GM12892 (cell line): ENCODE data around the gene CYSTM1.

Source experiments
- DNase-seq: peaks from one replicate; pipeline ENCODE4 v3.0.0; 2011; ENCODE audit not compliant: insufficient read length
- FAIRE-seq: peaks from 2 replicates; lab custom pipeline; 2011; peaks lifted over from hg19 to GRCh38; lab: Jason Lieb, UNC
- POLR2A ChIP-seq: IDR thresholded peaks from 2 replicates; pipeline ENCODE4 v1.6.1; 2011; ENCODE audit warnings: low read depth, low read length, control low read depth
- POLR2AphosphoS5 ChIP-seq: IDR thresholded peaks from 2 replicates; pipeline ENCODE4 v1.6.1; 2011; ENCODE audit warnings: low read depth, low read length, control low read depth
- TAF1 ChIP-seq: IDR thresholded peaks from 2 replicates; pipeline ENCODE4 v1.6.1; 2011; ENCODE audit warnings: low read depth, mild to moderate bottlenecking, control low read depth, low read length, borderline replicate concordance

CYSTM1 gene

DNA sequence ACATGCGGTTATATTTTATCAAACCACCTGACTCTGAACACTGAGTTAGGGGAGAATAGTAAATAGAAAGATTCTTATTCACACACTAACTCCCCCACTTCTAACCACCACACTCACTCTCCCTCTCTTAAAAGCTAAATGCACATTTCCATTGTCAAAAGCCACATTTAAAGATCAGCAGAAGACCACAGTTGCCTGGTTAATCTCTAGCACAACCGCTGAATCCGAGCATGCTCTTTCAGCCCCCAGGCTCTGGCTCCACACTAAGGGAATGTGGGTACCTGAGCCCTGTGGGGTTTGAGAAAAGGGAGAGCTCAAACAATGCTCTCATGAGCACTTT is 92.2 kb downstream of the CYSTM1 start:
- DNase-seq, result no peak
- no peak for FAIRE-seq
- TF ChIP-seq TAF1, result no peak
- TF ChIP-seq POLR2A, result no peak
- TF ChIP-seq POLR2AphosphoS5, result no peak

DNA sequence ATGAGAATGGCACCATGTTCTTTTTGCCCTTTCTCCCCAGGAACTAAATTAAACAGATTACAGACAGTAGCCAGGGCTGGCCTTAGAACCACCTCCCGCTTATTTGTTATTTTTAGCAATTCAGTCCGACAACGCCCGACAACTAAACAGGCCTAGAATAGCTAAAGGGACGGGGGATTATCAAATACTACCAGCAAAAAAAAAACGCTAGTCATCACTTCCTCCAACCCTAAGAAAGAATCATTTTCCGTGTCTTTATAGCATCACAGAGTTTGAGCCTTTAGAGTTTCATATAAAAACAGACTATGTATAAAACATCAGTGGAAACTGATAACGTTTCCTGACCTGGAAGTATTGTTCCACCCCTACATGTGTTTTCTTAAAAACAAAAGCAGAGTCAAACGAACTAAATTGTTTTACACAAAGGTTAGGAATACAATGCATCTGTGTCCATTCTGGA is 92.6 kb downstream of the CYSTM1 start:
- no peak for DNase-seq
- FAIRE-seq, result no peak
- TF ChIP-seq POLR2AphosphoS5, result no peak
- no peak for TF ChIP-seq POLR2A
- TF ChIP-seq TAF1, result no peak

DNA sequence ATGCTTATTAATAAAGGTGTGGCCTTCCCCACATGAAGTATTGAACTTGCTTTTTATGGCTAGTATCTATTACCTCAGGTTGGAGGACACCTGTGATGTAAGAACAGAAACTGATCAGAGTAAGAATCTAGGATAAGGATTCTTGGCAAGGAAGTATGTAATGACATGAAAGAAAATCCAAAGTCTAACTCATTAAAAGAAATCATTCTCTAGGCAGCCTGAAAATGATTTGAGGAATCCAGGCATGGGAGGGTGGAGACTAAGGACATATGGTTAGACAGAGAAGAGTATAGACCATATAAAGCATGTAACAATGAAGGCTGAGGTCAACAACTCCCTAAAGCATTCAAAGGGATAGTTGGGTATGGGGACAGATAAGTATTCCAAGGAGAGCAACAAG is 95.0 kb downstream of the CYSTM1 start:
- TF ChIP-seq POLR2A, result no peak
- TF ChIP-seq TAF1, result no peak
- no peak for TF ChIP-seq POLR2AphosphoS5
- no peak for DNase-seq
- FAIRE-seq, result no peak

DNA sequence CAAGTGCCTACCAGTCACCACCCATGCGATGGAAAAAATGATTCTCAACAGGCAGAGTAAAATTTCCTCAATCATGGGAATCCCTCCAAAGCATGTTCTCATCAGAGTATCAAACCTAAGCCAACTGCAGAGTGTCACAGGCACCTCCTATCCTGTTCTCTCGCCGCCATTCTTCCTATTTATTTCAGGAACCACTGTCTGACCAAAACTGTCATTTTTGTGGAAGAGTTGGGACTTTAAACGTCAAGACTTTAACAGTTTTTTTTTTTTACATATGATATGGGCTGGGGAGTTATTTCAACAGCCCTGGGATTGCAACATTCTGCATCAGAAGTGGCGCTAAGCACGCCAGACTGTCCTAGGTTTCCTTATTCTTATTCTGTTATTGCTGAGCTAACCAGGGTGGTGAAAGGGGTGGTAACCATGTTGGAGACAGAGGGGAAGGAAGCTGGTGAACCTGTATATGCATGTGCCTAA is 98.5 kb downstream of the CYSTM1 start:
- FAIRE-seq, result no peak

DNA sequence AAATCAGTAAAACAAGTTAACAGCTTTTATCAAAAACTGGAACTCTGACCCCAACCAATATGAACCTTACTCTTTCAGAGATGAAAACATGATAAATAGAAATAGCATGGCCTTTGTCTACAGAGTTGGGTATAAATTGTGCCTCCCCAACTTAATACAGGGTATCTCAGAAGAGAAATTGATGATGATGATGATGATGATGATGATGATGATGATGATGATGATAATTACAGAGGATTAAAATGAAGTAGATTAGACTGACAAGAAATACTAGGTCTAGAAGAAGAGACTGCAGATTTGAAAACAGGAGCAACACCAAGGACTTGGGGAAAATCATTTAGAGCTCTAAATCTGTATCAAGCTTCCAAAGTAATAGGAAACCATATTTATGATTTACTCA is 100.8 kb downstream of the CYSTM1 start:
- DNase-seq, result no peak
- no peak for FAIRE-seq
- no peak for TF ChIP-seq POLR2AphosphoS5
- TF ChIP-seq TAF1, result no peak
- TF ChIP-seq POLR2A, result no peak

More for the DNA sequence above, 98.5 kb downstream of the CYSTM1 start:
- TF ChIP-seq POLR2AphosphoS5 (no peak), POLR2A (no peak), TAF1 (no peak)
- DNase-seq, result no peak

DNA sequence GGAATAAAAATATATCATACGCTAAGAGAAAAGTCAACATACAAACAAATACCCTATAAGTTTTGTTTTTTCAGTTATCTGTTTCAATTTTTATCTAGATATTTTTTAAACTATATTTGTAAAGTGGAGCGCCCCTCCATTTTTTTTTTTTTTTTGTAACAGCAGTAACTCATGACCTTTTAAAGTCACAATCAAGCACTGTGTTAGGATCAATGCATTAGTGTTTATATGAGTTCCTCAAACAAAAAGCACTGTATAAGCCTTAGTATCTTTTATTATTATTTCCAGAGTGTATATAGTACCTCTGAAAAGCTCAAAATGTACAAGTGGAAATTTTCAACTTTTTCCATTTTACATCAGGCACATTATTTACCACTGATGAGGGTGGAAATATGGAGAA is 107.3 kb downstream of the CYSTM1 start:
- TF ChIP-seq POLR2A (no peak), TAF1 (no peak), POLR2AphosphoS5 (no peak)
- DNase-seq (no peak), FAIRE-seq (no peak)

DNA sequence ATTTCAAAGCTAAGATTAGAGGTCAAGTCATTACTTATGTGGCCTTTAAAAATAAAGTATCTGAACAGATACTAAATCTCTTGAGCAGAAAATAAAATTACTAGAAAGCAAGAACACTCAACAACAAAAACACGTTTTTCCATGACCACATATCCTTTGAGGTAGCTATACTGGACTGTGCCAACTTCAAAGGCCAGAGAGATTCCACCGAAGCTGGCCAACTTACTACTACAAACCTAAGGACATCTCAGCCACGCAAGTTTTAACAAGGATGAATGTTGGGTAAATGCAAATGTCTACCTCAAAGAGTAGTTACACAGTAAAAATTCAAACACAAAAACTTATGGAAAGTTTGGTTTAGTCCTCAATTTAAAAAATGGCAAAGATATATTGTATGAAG is 109.0 kb downstream of the CYSTM1 start:
- DNase-seq, result no peak
- FAIRE-seq, result no peak
- TF ChIP-seq POLR2A (no peak), POLR2AphosphoS5 (no peak), TAF1 (no peak)

DNA sequence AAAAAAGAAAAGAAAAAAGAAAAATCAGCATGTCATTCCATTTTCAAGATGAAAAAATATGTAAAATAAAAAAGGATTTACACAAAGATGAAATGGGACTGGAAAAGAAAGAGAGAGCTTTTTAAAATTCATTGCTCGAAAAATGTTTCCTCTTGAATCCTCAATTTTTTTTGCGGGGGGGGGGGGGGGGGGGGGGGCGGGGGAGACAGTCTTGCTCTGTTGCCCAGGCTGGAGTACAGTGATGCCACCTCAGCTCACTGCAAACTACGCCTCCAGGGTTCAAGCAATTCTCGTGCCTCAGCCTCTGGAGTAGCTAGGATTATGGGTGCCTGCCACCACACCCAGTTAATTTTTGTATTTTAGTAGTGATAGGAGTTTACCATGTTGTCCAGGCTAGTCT is 111.4 kb downstream of the CYSTM1 start:
- TF ChIP-seq TAF1 (no peak), POLR2AphosphoS5 (no peak), POLR2A (no peak)
- FAIRE-seq (no peak), DNase-seq (no peak)

DNA sequence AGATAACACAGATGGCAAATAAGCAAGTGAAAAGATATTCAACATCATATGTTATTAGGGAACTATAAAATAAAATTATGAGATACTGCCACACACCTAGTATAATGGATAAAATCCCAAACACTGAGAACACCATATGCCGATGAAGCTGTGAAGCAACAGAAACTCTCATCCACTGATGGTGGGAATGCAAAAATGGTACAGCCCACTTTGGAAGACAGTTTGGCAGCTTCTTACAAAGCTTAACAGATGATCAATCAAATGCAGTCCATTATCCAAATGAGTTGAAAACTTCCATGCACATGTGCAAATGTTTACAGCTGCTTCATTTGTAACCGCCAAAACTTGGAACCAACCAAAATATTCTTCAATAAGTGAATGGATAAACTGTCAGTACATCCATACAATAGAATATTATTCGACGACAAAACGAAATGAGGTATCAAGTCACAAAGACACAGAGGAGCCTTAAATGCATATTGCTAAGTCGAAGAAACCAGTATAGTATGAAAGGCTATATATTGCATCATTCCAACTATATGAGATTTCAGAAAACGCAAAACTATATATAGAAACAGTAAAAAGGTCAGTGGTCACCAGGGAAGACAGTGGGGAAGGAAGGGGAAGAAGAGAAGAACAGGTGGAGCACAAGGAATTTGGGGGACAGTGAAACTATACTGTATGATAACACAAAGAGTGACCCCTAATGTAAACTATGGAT is 113.0 kb downstream of the CYSTM1 start:
- FAIRE-seq (no peak), DNase-seq (no peak)
- TF ChIP-seq TAF1 (no peak), POLR2A (no peak), POLR2AphosphoS5 (no peak)

DNA sequence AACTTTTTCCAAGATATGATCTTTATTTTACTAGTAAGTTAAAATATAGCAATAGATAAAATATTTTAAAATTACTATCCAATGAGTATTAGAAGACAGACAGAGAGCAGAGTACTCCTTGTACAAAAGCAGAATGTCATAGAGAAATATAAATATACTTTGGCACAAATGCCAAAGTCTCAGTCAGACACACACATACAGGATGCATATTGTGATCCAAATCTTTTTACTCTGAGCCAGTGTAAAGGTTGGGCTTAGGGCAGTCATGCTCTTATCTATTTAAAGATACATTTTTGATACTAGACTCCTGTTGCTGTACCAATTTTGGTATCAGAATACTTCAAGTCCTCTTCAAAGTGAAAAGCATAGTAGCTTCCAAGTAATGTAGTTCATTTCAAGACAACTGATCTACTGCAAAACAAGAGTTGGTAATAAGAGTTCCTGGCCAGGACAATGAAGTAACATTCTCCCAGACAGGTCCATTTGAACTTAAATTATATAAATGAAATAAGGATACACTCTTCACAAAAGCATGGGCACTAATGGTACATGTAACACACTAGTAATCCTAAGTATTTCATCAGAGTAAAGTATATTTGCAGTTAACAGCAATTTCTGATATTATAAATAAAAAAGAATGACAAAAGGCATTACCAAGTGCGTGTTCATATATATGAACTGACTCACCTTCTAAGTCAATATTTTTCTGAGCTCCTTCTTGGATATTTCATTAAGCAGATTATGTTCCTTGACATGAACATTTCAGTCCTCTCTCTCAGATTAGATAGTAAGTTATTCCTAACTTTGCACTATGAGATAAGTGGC is 117.4 kb downstream of the CYSTM1 start:
- no peak for DNase-seq
- TF ChIP-seq TAF1 (no peak), POLR2A (no peak), POLR2AphosphoS5 (no peak)
- no peak for FAIRE-seq
